ENCODE data around the gene NAALADL2. TPM values are rescaled to one million over a fixed set of nuclear protein-coding genes. Genes with fewer than 3 reads are reported as not detected.
"Not testable (repeated sequence)": the region's sequence is repeated elsewhere in the genome, so short reads cannot be mapped to it uniquely, and the experiment has no call there.

Gene NAALADL2
- total RNA-seq, 1 donor from 2014 or later: 0.13 TPM

- DNase-seq (ENCODE audit: low read depth in 2 of 2): no peak
Observed at GRCh38 chr3:175260145-175260794, 401.1 kb downstream of the NAALADL2 start.

GRCh38 chr3:175266478-175266877, 407.3 kb downstream of the NAALADL2 start:
- DNase-seq (ENCODE audit: low read depth in 2 of 2): no peak

GRCh38 chr3:175267121-175267531, 408.0 kb downstream of the NAALADL2 start:
- no peak for DNase-seq (ENCODE audit: low read depth in 2 of 2)

GRCh38 chr3:175267561-175267960, 408.4 kb downstream of the NAALADL2 start:
- no peak for DNase-seq (ENCODE audit: low read depth in 2 of 2)

GRCh38 chr3:175269394-175269793, 410.3 kb downstream of the NAALADL2 start:
- no peak for DNase-seq (ENCODE audit: low read depth in 2 of 2)

- DNase-seq (ENCODE audit: low read depth in 2 of 2): no peak
Observed at GRCh38 chr3:175270198-175270837, 411.2 kb downstream of the NAALADL2 start.

GRCh38 chr3:175270866-175271265, 411.7 kb downstream of the NAALADL2 start:
- DNase-seq (ENCODE audit: low read depth in 2 of 2): no peak

GRCh38 chr3:175271465-175271864, 412.3 kb downstream of the NAALADL2 start:
- DNase-seq (ENCODE audit: low read depth in 2 of 2): not testable (repeated sequence)

GRCh38 chr3:175272392-175272791, 413.3 kb downstream of the NAALADL2 start:
- no peak for DNase-seq (ENCODE audit: low read depth in 2 of 2)

GRCh38 chr3:175273573-175273972, 414.4 kb downstream of the NAALADL2 start:
- DNase-seq (ENCODE audit: low read depth in 2 of 2): no peak

GRCh38 chr3:175274056-175274455, 414.9 kb downstream of the NAALADL2 start:
- no peak for DNase-seq (ENCODE audit: low read depth in 2 of 2)

- DNase-seq (ENCODE audit: low read depth in 2 of 2): no peak
Observed at GRCh38 chr3:175274474-175275218, 415.5 kb downstream of the NAALADL2 start.

- DNase-seq (ENCODE audit: low read depth in 2 of 2): no peak
Observed at GRCh38 chr3:175278680-175279079, 419.5 kb downstream of the NAALADL2 start.

- DNase-seq (ENCODE audit: low read depth in 2 of 2): no peak
Observed at GRCh38 chr3:175279457-175279856, 420.3 kb downstream of the NAALADL2 start.

GRCh38 chr3:175279911-175280310, 420.8 kb downstream of the NAALADL2 start:
- DNase-seq (ENCODE audit: low read depth in 2 of 2): no peak

GRCh38 chr3:175287361-175287963, 428.3 kb downstream of the NAALADL2 start:
- no peak for DNase-seq (ENCODE audit: low read depth in 2 of 2)

- DNase-seq (ENCODE audit: low read depth in 2 of 2): no peak
Observed at GRCh38 chr3:175288621-175289020, 429.5 kb downstream of the NAALADL2 start.

GRCh38 chr3:175294793-175295192, 435.7 kb downstream of the NAALADL2 start:
- DNase-seq (ENCODE audit: low read depth in 2 of 2): no peak

GRCh38 chr3:175295248-175296130, 436.4 kb downstream of the NAALADL2 start:
- no peak for DNase-seq (ENCODE audit: low read depth in 2 of 2)

- no peak for DNase-seq (ENCODE audit: low read depth in 2 of 2)
Observed at GRCh38 chr3:175297216-175297615, 438.1 kb downstream of the NAALADL2 start.

- DNase-seq (ENCODE audit: low read depth in 2 of 2): no peak
Observed at GRCh38 chr3:175301741-175302140, 442.6 kb downstream of the NAALADL2 start.
